Gastrocnemius medialis (tissue), 4 donors: ENCODE measurements around the gene TBX2.

Experiments used
- CTCF ChIP-seq, 5 experiments: fragments of 450-650 bp in 3 of 5; fragments of 200-600 bp in 2 of 5; sonication (generic) in 2 of 5; IDR thresholded peaks in 4 of 5; conservative IDR thresholded peaks in 1 of 5; 1 replicate in 4 of 5; 2 replicates in 1 of 5; pipeline ENCODE4 v1.5.1; 2016 to 2019; ENCODE audit warnings: antibody characterized with exemption in 5 of 5, mild to moderate bottlenecking in 3 of 5, moderate library complexity in 3 of 5
- POLR2A ChIP-seq, 2 donors: fragments of 450-650 bp; IDR thresholded peaks; one replicate each; pipeline ENCODE4 v1.6.1; 2017; ENCODE audit warnings: antibody characterized with exemption in 2 of 2, mild to moderate bottlenecking in 2 of 2, moderate library complexity in 2 of 2

GRCh38 chr17:61456061-61456681 is 56.5 kb downstream of the TBX2 start:
- TF ChIP-seq CTCF (IDR thresholded peaks at IDR 0.05 in 4 of 5, conservative IDR thresholded peaks at IDR 0.05 in 1 of 5) (no peak), POLR2A (IDR thresholded peaks at IDR 0.05) (no peak)
